Peyer's patch (tissue), 4 donors: ENCODE data around the gene IFITM2.

Source experiments
- POLR2A ChIP-seq, 2 donors: fragments of 450-650 bp; IDR thresholded peaks; one replicate each; pipeline ENCODE4 v1.5.1; 2017; ENCODE audit warnings: antibody characterized with exemption in 2 of 2, mild to moderate bottlenecking in 2 of 2, moderate library complexity in 2 of 2
- TF ChIP-seq, protein P1 (sequence below), 6 experiments: fragments of 450-650 bp in 4 of 6; fragments of 200-600 bp in 2 of 6; sonication (generic) in 1 of 6; IDR thresholded peaks; one replicate each; pipeline ENCODE4 v1.5.1; 2017 to 2019; ENCODE audit warnings: antibody characterized with exemption in 6 of 6, mild to moderate bottlenecking in 3 of 6, moderate library complexity in 1 of 6

- TF ChIP-seq, protein P1, sequence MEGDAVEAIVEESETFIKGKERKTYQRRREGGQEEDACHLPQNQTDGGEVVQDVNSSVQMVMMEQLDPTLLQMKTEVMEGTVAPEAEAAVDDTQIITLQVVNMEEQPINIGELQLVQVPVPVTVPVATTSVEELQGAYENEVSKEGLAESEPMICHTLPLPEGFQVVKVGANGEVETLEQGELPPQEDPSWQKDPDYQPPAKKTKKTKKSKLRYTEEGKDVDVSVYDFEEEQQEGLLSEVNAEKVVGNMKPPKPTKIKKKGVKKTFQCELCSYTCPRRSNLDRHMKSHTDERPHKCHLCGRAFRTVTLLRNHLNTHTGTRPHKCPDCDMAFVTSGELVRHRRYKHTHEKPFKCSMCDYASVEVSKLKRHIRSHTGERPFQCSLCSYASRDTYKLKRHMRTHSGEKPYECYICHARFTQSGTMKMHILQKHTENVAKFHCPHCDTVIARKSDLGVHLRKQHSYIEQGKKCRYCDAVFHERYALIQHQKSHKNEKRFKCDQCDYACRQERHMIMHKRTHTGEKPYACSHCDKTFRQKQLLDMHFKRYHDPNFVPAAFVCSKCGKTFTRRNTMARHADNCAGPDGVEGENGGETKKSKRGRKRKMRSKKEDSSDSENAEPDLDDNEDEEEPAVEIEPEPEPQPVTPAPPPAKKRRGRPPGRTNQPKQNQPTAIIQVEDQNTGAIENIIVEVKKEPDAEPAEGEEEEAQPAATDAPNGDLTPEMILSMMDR (IDR thresholded peaks at IDR 0.05), result no peak
- TF ChIP-seq POLR2A (IDR thresholded peaks at IDR 0.05), result no peak
Observed at GRCh38 chr11:334264-334994, 26.8 kb downstream of the IFITM2 start.
